HG03442 (cell line): ENCODE data around the gene SLC8A1.

Experiments
- ATAC-seq: cut with Tn5 transposase; IDR thresholded peaks from one replicate; pipeline ENCODE4 v1.9.1; 2021; ENCODE audit warnings: mild to moderate bottlenecking, moderate library complexity; ENCODE audit not compliant: unreplicated experiment

SLC8A1 gene

GRCh38 chr2:40281021-40281940 is 170.6 kb downstream of the SLC8A1 start:
- ATAC-seq: peak; percentile 56

- ATAC-seq: no peak
Measured at GRCh38 chr2:40279482-40279881, 172.4 kb downstream of the SLC8A1 start.

GRCh38 chr2:40279001-40279400 is 172.9 kb downstream of the SLC8A1 start:
- ATAC-seq: no peak

- no peak for ATAC-seq
Measured at GRCh38 chr2:40276076-40276475, 175.8 kb downstream of the SLC8A1 start.

GRCh38 chr2:40274270-40274669 is 177.6 kb downstream of the SLC8A1 start:
- ATAC-seq: no peak

- no peak for ATAC-seq
Measured at GRCh38 chr2:40273734-40274182, 178.1 kb downstream of the SLC8A1 start.

GRCh38 chr2:40271094-40271493 is 180.8 kb downstream of the SLC8A1 start:
- no peak for ATAC-seq

GRCh38 chr2:40270372-40270771 is 181.5 kb downstream of the SLC8A1 start:
- ATAC-seq: no peak

GRCh38 chr2:40268566-40268965 is 183.3 kb downstream of the SLC8A1 start:
- no peak for ATAC-seq

GRCh38 chr2:40266201-40266600 is 185.7 kb downstream of the SLC8A1 start:
- no peak for ATAC-seq

GRCh38 chr2:40265602-40266001 is 186.3 kb downstream of the SLC8A1 start:
- ATAC-seq: no peak

- ATAC-seq: no peak
Measured at GRCh38 chr2:40261042-40261441, 190.8 kb downstream of the SLC8A1 start.

- peak; percentile 65 for ATAC-seq
Measured at GRCh38 chr2:40260437-40260836, 191.5 kb downstream of the SLC8A1 start.

GRCh38 chr2:40259900-40260299 is 192.0 kb downstream of the SLC8A1 start:
- no peak for ATAC-seq

GRCh38 chr2:40258135-40258457 is 193.8 kb downstream of the SLC8A1 start:
- no peak for ATAC-seq

GRCh38 chr2:40257340-40258134 is 194.4 kb downstream of the SLC8A1 start:
- ATAC-seq: no peak

GRCh38 chr2:40256649-40257048 is 195.2 kb downstream of the SLC8A1 start:
- no peak for ATAC-seq

- ATAC-seq: no peak
Measured at GRCh38 chr2:40256008-40256407, 195.9 kb downstream of the SLC8A1 start.

GRCh38 chr2:40255103-40255502 is 196.8 kb downstream of the SLC8A1 start:
- no peak for ATAC-seq

- ATAC-seq: no peak
Measured at GRCh38 chr2:40254611-40255010, 197.3 kb downstream of the SLC8A1 start.

- no peak for ATAC-seq
Measured at GRCh38 chr2:40251137-40251536, 200.8 kb downstream of the SLC8A1 start.

GRCh38 chr2:40249577-40249976 is 202.3 kb downstream of the SLC8A1 start:
- no peak for ATAC-seq
